ENCODE data around the gene PLIN4.
"Not testable (repeated sequence)": the region's sequence is repeated elsewhere in the genome, so short reads cannot be mapped to it uniquely, and the experiment has no call there.

The PLIN4 gene

DNA sequence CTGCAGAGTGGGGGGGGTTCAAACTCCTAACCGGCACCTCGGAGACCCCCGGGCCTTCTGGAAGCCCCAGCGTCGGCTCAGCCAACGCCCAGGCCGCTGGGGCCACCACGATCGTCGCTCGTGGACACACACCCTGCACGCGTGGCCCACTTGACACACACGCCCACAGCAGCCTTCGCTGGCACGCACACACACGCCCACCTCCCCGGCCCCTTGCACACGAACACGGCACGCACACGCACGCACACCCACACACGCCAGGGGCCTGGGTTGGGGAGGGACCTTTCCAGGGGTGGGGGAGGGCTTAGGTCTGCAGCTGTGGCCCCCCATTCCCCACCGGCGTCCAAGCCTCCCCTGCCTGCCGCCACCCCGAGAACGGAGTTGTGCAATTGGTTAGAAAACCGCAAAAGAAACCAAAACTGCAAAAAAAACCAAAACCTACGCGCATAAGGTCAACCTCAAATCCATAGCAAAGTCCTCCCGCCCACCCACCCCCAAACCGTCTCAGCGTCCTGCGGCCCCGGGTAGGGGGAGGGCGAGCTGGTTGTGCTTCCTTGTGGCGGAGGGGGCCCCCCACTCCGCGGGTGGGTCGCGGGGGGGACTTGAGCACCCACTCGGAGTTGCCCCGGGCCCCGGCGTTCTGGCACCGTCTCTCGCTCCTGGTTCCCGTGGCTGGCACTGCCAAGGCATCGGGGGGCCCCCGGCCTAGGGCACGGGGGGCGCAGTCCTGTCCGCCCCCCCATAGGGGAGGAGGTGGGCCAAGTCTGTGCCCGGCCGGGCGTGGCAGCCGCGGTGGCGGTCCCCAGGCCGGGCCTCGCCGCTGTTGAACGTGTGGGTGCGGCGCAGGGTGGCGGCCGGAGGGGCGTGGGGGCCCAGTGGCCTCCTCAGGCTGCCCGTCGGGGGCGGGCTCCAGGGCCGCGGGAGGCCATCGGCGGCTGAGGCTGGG is 24.9 kb upstream of the PLIN4 start:
- Histone ChIP-seq H3K27ac (no peak overlapping the region), H3K4me3 (no peak overlapping the region)
- TF ChIP-seq, protein P1, sequence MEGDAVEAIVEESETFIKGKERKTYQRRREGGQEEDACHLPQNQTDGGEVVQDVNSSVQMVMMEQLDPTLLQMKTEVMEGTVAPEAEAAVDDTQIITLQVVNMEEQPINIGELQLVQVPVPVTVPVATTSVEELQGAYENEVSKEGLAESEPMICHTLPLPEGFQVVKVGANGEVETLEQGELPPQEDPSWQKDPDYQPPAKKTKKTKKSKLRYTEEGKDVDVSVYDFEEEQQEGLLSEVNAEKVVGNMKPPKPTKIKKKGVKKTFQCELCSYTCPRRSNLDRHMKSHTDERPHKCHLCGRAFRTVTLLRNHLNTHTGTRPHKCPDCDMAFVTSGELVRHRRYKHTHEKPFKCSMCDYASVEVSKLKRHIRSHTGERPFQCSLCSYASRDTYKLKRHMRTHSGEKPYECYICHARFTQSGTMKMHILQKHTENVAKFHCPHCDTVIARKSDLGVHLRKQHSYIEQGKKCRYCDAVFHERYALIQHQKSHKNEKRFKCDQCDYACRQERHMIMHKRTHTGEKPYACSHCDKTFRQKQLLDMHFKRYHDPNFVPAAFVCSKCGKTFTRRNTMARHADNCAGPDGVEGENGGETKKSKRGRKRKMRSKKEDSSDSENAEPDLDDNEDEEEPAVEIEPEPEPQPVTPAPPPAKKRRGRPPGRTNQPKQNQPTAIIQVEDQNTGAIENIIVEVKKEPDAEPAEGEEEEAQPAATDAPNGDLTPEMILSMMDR (IDR thresholded peaks at IDR 0.05), result no peak
- DNase-seq (ENCODE audit: low spot score), result no peak

DNA sequence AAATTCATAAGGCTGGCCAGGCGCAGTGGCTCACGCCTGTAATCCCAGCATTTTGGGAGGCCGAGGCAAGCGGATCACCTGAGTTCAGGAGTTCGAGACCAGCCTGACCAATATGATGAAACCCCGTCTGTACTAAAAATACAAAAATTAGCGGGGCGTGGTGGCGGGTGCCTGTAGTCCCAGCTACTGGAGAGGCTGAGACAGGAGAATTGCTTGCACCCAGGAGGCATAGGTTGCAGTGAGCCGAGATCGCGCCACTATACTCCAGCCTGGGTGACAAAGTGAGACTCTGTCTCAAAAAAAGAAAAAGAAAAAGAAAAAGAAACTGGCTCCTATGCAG is 23.5 kb upstream of the PLIN4 start:
- H3K27ac ChIP-seq, result peak overlapping the region in 1 of 2 donors; percentile 3
- DNase-seq (ENCODE audit: low spot score); H3K4me3 ChIP-seq: not testable (repeated sequence)

DNA sequence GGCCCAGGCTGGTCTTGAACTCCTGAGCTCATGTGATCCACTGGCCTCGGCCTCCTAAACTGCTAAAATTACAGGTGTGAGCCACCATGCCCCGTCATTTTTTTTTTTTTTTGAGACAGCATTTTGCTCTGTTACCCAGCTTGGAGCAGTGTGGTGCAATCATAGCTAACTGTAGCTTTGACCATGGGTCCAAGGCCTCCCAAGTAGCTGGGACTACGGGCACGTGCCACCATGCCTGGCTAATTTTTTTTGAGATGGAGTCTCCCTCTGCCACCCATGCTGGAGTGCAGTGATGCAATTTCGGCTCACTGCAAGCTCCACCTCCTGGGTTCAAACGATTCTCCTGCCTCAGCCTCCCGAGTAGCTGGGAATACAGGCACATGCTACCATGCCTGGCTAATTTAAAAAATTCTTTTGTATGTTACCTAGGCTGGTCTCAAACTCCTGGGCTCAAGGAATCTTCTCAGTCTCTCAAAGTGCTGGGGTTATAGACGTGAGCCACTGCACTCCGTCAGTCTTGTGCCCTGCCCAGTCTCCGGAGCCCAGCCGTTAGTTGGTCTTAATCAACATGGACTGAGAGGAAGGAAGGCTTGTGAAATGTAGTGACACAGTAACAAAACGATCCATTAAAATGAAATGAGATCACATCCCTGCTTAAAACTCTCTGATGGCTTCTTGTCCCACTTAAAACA is 23.0 kb upstream of the PLIN4 start:
- Histone ChIP-seq H3K4me3 (no peak overlapping the region), H3K27ac (peak overlapping the region in 1 of 2 donors; percentile 3)
- no peak for DNase-seq (ENCODE audit: low spot score)

DNA sequence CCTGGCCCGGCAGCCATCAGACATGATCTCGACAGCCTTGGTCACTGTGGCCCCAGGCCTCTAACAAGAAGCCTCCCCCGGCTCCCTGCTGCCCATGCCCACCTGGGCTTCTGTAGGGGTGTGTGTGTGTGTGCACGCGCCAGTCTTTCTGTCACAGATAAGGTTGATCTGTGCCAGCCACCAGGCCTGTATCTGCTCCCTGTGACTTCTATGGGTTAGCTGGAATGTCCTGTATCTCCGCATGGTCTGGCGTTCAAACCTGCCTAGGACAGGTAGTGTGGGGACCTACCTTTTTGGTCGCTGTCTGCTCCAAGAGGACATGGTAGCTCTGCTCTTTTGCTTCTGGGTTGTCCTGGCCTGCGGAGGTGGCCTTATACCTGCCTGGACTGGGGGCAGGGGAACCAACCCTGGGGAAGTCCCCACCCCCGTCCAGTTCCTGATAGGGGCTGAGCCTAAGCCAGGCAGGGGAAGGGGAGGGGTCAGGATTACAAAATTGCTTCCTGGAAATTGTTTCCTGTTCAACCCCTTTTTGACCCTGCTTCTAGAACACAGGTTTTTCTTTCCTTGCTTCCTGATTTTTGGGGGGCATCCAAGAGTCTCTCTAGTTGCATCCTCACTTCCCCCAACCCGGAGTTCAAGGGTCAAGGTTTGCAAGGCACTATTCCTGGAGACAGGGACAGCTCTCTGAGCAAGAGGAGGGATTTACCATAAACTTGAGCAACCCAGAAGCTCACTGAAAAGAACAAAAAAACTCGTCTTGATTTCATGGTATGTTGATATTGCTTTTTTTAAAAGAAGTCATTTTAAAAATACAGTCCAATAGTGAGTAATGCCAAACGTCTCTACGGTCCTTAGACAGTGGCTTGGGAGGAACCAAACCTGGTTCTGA is 21.7 kb upstream of the PLIN4 start, which contains the start of gene LRG1:
TSS of gene LRG1 (minus strand) at position 344 of the 889 bp plus-strand sequence. CDS start at position 321, 23 bp downstream.
- TF ChIP-seq, protein P1 (IDR thresholded peaks at IDR 0.05), result no peak
- H3K4me3 ChIP-seq, result no peak within 1 kb of the TSS
- H3K27ac ChIP-seq, result peak within 1 kb of the TSS in 1 of 2 donors; percentile 54
- DNase-seq (ENCODE audit: low spot score), result no peak

More for the DNA sequence above, 23.0 kb upstream of the PLIN4 start:
- TF ChIP-seq, protein P1 (IDR thresholded peaks at IDR 0.05), result no peak

DNA sequence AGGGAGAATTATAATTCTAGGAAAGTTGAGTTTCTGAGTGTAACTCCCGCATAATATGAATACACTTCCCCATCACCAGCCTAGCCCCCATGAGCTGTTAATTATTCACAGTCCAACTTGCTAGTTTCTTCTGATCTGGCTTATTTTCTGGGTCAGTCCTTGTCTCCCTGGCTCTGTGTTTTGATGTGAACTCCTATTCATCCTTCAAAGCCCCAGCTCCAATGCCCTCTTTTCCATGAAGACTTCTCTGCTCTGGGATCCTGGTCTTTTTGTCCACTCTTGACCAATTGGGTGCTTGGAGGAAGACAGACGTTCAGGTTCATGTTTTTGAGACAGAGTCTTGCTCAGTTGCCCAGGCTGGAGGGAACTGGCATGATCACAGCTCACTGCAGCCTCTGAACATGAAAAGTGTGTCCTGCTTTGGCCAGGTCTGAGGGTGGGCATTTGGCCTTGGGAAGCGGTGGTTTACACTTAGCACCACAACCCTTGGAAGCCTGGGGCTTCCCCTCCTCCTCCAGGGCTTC is 20.9 kb upstream of the PLIN4 start:
- Histone ChIP-seq H3K4me3 (no peak overlapping the region), H3K27ac (peak overlapping the region in 1 of 2 donors; percentile 54)
- TF ChIP-seq, protein P1 (IDR thresholded peaks at IDR 0.05), result no peak

DNA sequence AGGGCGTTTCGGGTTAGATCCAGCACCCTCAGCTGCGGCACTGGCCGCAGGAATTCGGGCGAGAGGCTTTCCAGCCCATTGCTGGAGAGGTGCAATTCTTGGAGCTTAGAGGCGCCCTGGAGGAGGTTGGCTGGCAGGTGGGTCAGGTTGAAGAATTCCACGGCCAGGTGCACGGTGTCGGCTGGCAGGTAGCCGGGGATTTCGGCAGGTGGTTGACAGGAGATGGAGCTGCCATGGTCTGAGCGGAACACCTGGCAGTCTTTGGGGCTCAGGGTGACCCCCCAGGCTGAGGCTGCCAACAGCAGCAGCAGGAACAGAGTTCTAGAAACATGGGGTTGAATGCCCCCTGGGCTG is 20.3 kb upstream of the PLIN4 start:
- no peak overlapping the region for H3K4me3 ChIP-seq
- H3K27ac ChIP-seq, result no peak overlapping the region
- TF ChIP-seq, protein P1 (IDR thresholded peaks at IDR 0.05), result no peak
- DNase-seq (ENCODE audit: low spot score), result no peak

More for the DNA sequence above, 20.9 kb upstream of the PLIN4 start:
- DNase-seq (ENCODE audit: low spot score), result no peak

Data from coronary artery (tissue), 2 donors.